Stimulated activated CD8-positive, alpha-beta memory T cell treated with anti-CD3 and anti-CD28 coated beads, Interleukin-12 subunit alpha, Interleukin-12 subunit beta, amount 100 ng/mL, for 4 hours (primary cell): ENCODE results near the gene RHAG.

Experiments used
- DNase-seq: peaks from one replicate; pipeline ENCODE4 v3.0.0-alpha.2; 2020; ENCODE audit warnings: low read depth

RHAG gene

DNA sequence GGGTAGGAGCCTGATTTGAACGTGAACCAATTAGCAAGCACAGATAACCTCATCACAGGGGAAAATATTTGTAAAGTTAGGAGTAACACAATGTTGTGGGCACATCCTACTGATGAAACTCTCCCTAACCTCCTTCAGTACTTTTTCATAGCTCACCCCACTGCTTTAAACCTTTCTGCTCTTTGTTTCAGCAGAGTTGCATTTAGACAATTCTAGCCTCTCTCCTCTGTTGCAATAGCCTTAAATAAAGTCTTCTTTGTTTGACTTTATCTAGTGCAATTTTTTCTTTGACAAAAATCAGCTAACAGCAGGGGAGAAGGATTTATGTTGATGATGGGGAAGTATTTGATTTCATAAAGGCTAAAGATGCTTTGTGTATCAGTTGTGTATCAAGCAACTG is 72.1 kb downstream of the RHAG start:
- DNase-seq: no peak

DNA sequence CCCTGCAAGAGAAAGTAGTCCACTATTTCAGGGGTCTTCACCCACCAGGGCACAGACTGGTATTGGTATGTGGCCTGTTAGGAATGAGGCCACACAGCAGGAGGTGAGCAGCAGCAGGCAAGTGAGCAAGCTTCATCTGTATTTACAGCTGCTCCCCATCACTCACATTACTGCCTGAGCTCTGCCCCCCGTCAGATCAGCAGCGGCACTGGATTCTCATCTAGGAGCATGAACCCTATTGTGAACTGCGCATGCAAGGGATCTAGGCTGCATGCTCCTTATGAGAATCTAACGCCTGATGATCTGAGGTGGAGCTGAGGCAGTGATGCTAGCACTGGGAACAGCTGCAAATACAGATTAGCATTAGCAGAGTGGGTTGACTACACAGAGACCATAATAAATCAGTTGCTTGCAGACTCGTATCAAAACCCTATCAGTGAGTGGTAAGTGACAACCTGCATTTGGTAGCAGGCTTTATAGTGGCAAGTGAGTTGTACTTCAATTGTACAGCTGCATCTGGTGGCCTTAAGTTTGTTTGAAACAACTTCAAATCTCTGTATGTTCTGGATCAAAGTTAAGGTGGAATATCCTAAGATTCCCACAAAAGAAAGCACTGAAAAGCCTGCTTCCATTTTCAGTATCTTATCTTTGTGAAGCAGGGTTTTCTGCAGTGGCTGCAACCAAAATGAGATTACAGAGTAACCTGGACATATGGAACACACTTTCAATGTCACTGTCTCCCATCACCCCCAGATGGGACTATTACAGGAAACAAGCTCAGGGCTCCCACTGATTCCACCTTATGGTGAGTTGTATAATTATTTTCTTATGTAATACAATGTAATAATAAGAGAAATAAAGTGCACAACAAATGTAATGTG is 73.4 kb downstream of the RHAG start:
- no peak for DNase-seq

DNA sequence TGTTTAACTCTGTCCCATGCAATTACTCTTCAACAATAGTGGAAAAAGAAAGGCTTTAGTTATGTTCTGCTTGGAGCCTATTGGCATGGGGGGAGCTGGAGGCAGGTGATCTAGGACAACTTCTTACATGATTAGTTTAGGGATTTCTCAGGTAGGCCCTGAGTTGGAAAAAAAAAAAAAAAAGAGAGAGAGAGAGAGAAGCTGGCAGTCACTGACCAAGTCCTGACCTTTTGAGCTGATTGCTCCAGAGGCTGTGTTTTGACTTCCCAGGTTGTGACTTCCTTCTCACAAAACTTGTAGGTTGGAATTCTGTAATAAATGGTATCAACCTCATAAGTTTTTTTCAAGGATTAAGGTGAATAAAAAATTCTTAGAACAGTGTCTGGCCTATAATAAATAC is 78.4 kb downstream of the RHAG start:
- no peak for DNase-seq

DNA sequence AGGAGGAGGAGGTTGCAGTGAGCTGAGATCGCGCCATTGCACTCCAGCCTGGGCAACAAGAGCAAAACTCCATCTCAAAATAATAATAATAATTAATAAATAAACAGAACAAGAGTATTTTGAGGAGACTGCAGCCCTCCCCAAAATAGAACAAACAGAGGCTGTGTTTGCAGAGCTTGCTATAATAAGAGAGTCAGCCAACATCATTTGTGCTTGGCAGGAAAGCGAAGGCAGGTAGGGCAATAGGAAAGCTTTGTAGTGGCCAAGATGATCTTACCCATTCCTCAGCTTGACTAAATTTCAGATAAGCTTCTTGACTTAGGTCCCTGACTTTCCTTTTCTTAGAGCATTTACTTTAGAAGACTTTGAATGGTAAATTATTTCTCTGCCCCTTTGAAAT is 79.5 kb downstream of the RHAG start:
- DNase-seq: no peak

DNA sequence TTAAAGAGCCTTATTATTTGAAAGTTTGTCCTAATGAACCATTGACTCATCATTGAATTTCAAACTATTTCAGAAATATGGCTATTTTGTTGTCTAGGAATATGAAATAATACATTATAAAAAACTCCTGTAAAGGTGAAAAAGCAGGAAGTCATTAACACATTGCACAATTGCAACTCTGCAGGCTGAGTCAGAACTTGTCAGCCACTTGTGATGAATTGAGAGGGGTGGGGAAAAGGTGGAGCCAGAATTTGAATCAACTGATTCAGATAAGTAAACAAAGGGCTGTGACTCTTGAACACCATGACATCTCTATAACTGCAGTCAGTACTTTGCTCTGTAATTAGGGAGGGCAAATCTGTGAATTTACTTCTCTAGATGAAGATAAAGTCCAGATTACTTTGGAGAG is 80.2 kb downstream of the RHAG start:
- no peak for DNase-seq

DNA sequence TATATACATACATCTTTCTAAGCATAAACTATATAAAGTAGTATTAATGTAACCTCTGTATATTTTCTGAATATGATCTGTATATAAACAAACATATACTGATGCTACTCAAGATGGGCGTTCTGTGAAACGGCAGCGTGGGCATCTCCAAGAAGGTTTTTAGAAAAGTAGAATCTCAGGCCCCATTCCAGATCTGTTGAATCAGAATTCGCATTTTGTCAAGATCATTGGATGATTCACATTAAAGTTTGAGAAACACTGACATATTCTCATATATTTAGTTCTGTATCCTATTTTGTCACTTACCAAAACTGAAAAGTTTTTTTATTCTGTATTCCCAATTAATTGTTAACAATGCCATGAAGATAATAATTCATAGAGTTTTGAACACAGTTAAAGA is 80.7 kb downstream of the RHAG start:
- no peak for DNase-seq
